Measurements from ENCODE around the gene CCNE1.
"Not testable (repeated sequence)": the region's sequence is repeated elsewhere in the genome, so short reads cannot be mapped to it uniquely, and the experiment has no call there.

The CCNE1 gene

GRCh38 chr19:29815231-29815630 is 3.4 kb downstream of the CCNE1 start:
- DNase-seq (ENCODE audit: low read depth in 2 of 2), result no peak

GRCh38 chr19:29817316-29817715 is 5.5 kb downstream of the CCNE1 start:
- no peak for DNase-seq (ENCODE audit: low read depth in 2 of 2)

GRCh38 chr19:29819300-29819699 is 7.5 kb downstream of the CCNE1 start:
- DNase-seq (ENCODE audit: low read depth in 2 of 2), result no peak

GRCh38 chr19:29819986-29820385 is 8.2 kb downstream of the CCNE1 start:
- DNase-seq (ENCODE audit: low read depth in 2 of 2), result no peak

GRCh38 chr19:29823581-29824330 is 12.0 kb downstream of the CCNE1 start:
- DNase-seq (ENCODE audit: low read depth in 2 of 2), result no peak

GRCh38 chr19:29825263-29825662 is 13.5 kb downstream of the CCNE1 start:
- not testable (repeated sequence) for DNase-seq (ENCODE audit: low read depth in 2 of 2)

- no peak for DNase-seq (ENCODE audit: low read depth in 2 of 2)
Measured at GRCh38 chr19:29831041-29831548, 19.3 kb downstream of the CCNE1 start.

- no peak for DNase-seq (ENCODE audit: low read depth in 2 of 2)
Measured at GRCh38 chr19:29831686-29832085, 19.9 kb downstream of the CCNE1 start.

GRCh38 chr19:29832801-29833200 is 21.0 kb downstream of the CCNE1 start:
- DNase-seq (ENCODE audit: low read depth in 2 of 2), result no peak

GRCh38 chr19:29833614-29834261 is 21.9 kb downstream of the CCNE1 start:
- no peak for DNase-seq (ENCODE audit: low read depth in 2 of 2)

GRCh38 chr19:29834991-29835846 is 23.4 kb downstream of the CCNE1 start:
- DNase-seq (ENCODE audit: low read depth in 2 of 2), result no peak

GRCh38 chr19:29836409-29836825 is 24.6 kb downstream of the CCNE1 start:
- DNase-seq (ENCODE audit: low read depth in 2 of 2), result no peak

- DNase-seq (ENCODE audit: low read depth in 2 of 2), result no peak
Measured at GRCh38 chr19:29837448-29837981, 25.7 kb downstream of the CCNE1 start.

- no peak for DNase-seq (ENCODE audit: low read depth in 2 of 2)
Measured at GRCh38 chr19:29837996-29838395, 26.2 kb downstream of the CCNE1 start.

- no peak for DNase-seq (ENCODE audit: low read depth in 2 of 2)
Measured at GRCh38 chr19:29840066-29840950, 28.5 kb downstream of the CCNE1 start.

- no peak for DNase-seq (ENCODE audit: low read depth in 2 of 2)
Measured at GRCh38 chr19:29841209-29841558, 29.4 kb downstream of the CCNE1 start.

- no peak for DNase-seq (ENCODE audit: low read depth in 2 of 2)
Measured at GRCh38 chr19:29841559-29842367, 30.0 kb downstream of the CCNE1 start.

GRCh38 chr19:29842471-29843179 is 30.8 kb downstream of the CCNE1 start:
- no peak for DNase-seq (ENCODE audit: low read depth in 2 of 2)

GRCh38 chr19:29843180-29844051 is 31.6 kb downstream of the CCNE1 start:
- no peak for DNase-seq (ENCODE audit: low read depth in 2 of 2)
